ENCODE data around the gene TBC1D30.

TBC1D30 gene

GRCh38 chr12:64893961-64894360 is 69.5 kb downstream of the TBC1D30 start:
- no peak overlapping the region for H3K27ac ChIP-seq (ENCODE audit: low read depth, low read length)
- H3K79me1 ChIP-seq (ENCODE audit: low read length) = no peaks in the 10 kb centered on the region
- no peak overlapping the region for H3K4ac ChIP-seq (ENCODE audit: low read depth, low read length)
- no peak overlapping the region for H3K4me3 ChIP-seq (ENCODE audit: low read length)
- no peaks in the 10 kb centered on the region for H3K79me2 ChIP-seq (ENCODE audit: control insufficient read depth, insufficient read depth, low read length)
- H3K4me2 ChIP-seq (ENCODE audit: low read length) = no peak overlapping the region
- no peak overlapping the region for H3K9ac ChIP-seq (ENCODE audit: low read length)
- no peak overlapping the region for H2BK5ac ChIP-seq (ENCODE audit: low read length)
- H3K36me3 ChIP-seq (ENCODE audit: control insufficient read depth, insufficient read depth, low read length) = no peaks in the 10 kb centered on the region
- no peaks in the 10 kb centered on the region for H3K27me3 ChIP-seq (ENCODE audit: insufficient read depth, low read length, poor library complexity)
- no peak overlapping the region for H3K56ac ChIP-seq (ENCODE audit: low read length)
- WGBS (ENCODE audit: extremely low coverage, insufficient coverage, low lambda C conversion rate) = no CpG with 5 or more reads among the region's 4 CpGs
- no peak overlapping the region for H2BK120ac ChIP-seq (ENCODE audit: low read depth, low read length)
- no peak overlapping the region for H4K8ac ChIP-seq (ENCODE audit: low read depth, low read length)
- no peak overlapping the region for H2BK15ac ChIP-seq (replicated peaks; ENCODE audit: low read depth)
- no peak for DNase-seq
- no peak overlapping the region for H2AK5ac ChIP-seq (ENCODE audit: low read length)
- H4K5ac ChIP-seq (ENCODE audit: low read length) = no peak overlapping the region
- no peak overlapping the region for H3K18ac ChIP-seq (ENCODE audit: low read length)
- H3K23ac ChIP-seq (ENCODE audit: low read length) = no peak overlapping the region
- peaks cover 3% of the 10 kb centered on the region for H3K4me1 ChIP-seq (ENCODE audit: control insufficient read depth, low read depth, low read length)

- Histone ChIP-seq H3K4ac (ENCODE audit: low read depth, low read length) (no peak overlapping the region), H2BK15ac (replicated peaks; ENCODE audit: low read depth) (no peak overlapping the region), H3K56ac (ENCODE audit: low read length) (no peak overlapping the region), H3K4me1 (ENCODE audit: control insufficient read depth, low read depth, low read length) (no peaks in the 10 kb centered on the region), H3K4me2 (ENCODE audit: low read length) (no peak overlapping the region), H3K27ac (ENCODE audit: low read depth, low read length) (no peak overlapping the region), H3K23ac (ENCODE audit: low read length) (no peak overlapping the region), H3K79me1 (ENCODE audit: low read length) (no peaks in the 10 kb centered on the region), H3K79me2 (ENCODE audit: control insufficient read depth, insufficient read depth, low read length) (no peaks in the 10 kb centered on the region), H2AK5ac (ENCODE audit: low read length) (no peak overlapping the region), H4K8ac (ENCODE audit: low read depth, low read length) (no peak overlapping the region), H3K9ac (ENCODE audit: low read length) (no peak overlapping the region), H3K36me3 (ENCODE audit: control insufficient read depth, insufficient read depth, low read length) (no peaks in the 10 kb centered on the region), H3K4me3 (ENCODE audit: low read length) (no peak overlapping the region), H2BK5ac (ENCODE audit: low read length) (no peak overlapping the region), H2BK120ac (ENCODE audit: low read depth, low read length) (no peak overlapping the region), H3K18ac (ENCODE audit: low read length) (no peak overlapping the region), H4K5ac (ENCODE audit: low read length) (no peak overlapping the region), H3K27me3 (ENCODE audit: insufficient read depth, low read length, poor library complexity) (no peaks in the 10 kb centered on the region)
- no peak for DNase-seq
- WGBS (ENCODE audit: extremely low coverage, insufficient coverage, low lambda C conversion rate) = no CpG with 5 or more reads among the region's 2 CpGs
Measured at GRCh38 chr12:64894827-64895475, 70.5 kb downstream of the TBC1D30 start.

- no peak overlapping the region for H3K4me3 ChIP-seq (ENCODE audit: low read length)
- WGBS (ENCODE audit: extremely low coverage, insufficient coverage, low lambda C conversion rate) = no CpG with 5 or more reads among the region's 5 CpGs
- no peaks in the 10 kb centered on the region for H3K4me1 ChIP-seq (ENCODE audit: control insufficient read depth, low read depth, low read length)
- no peaks in the 10 kb centered on the region for H3K36me3 ChIP-seq (ENCODE audit: control insufficient read depth, insufficient read depth, low read length)
- H4K5ac ChIP-seq (ENCODE audit: low read length) = no peak overlapping the region
- no peak overlapping the region for H2BK15ac ChIP-seq (replicated peaks; ENCODE audit: low read depth)
- H3K56ac ChIP-seq (ENCODE audit: low read length) = no peak overlapping the region
- H3K79me2 ChIP-seq (ENCODE audit: control insufficient read depth, insufficient read depth, low read length) = no peaks in the 10 kb centered on the region
- no peak overlapping the region for H2BK120ac ChIP-seq (ENCODE audit: low read depth, low read length)
- H3K27ac ChIP-seq (ENCODE audit: low read depth, low read length) = no peak overlapping the region
- no peak overlapping the region for H3K9ac ChIP-seq (ENCODE audit: low read length)
- no peaks in the 10 kb centered on the region for H3K27me3 ChIP-seq (ENCODE audit: insufficient read depth, low read length, poor library complexity)
- H2BK5ac ChIP-seq (ENCODE audit: low read length) = no peak overlapping the region
- no peak for DNase-seq
- H3K79me1 ChIP-seq (ENCODE audit: low read length) = no peaks in the 10 kb centered on the region
- H3K18ac ChIP-seq (ENCODE audit: low read length) = no peak overlapping the region
- no peak overlapping the region for H4K8ac ChIP-seq (ENCODE audit: low read depth, low read length)
- no peak overlapping the region for H3K4me2 ChIP-seq (ENCODE audit: low read length)
- H3K23ac ChIP-seq (ENCODE audit: low read length) = no peak overlapping the region
- no peak overlapping the region for H3K4ac ChIP-seq (ENCODE audit: low read depth, low read length)
- H2AK5ac ChIP-seq (ENCODE audit: low read length) = no peak overlapping the region
Measured at GRCh38 chr12:64895526-64895925, 71.1 kb downstream of the TBC1D30 start.

GRCh38 chr12:64900540-64900939 is 76.1 kb downstream of the TBC1D30 start:
- Histone ChIP-seq H2BK120ac (ENCODE audit: low read depth, low read length) (no peak overlapping the region), H3K18ac (ENCODE audit: low read length) (no peak overlapping the region), H3K23ac (ENCODE audit: low read length) (no peak overlapping the region), H2BK15ac (replicated peaks; ENCODE audit: low read depth) (no peak overlapping the region), H3K36me3 (ENCODE audit: control insufficient read depth, insufficient read depth, low read length) (no peaks in the 10 kb centered on the region), H3K79me1 (ENCODE audit: low read length) (no peaks in the 10 kb centered on the region), H3K27me3 (ENCODE audit: insufficient read depth, low read length, poor library complexity) (no peaks in the 10 kb centered on the region), H4K5ac (ENCODE audit: low read length) (no peak overlapping the region), H3K4me2 (ENCODE audit: low read length) (no peak overlapping the region), H3K27ac (ENCODE audit: low read depth, low read length) (no peak overlapping the region), H2BK5ac (ENCODE audit: low read length) (no peak overlapping the region), H3K9ac (ENCODE audit: low read length) (no peak overlapping the region), H3K4ac (ENCODE audit: low read depth, low read length) (no peak overlapping the region), H2AK5ac (ENCODE audit: low read length) (no peak overlapping the region), H3K56ac (ENCODE audit: low read length) (no peak overlapping the region), H3K79me2 (ENCODE audit: control insufficient read depth, insufficient read depth, low read length) (no peaks in the 10 kb centered on the region), H3K4me1 (ENCODE audit: control insufficient read depth, low read depth, low read length) (no peaks in the 10 kb centered on the region), H3K4me3 (ENCODE audit: low read length) (no peak overlapping the region), H4K8ac (ENCODE audit: low read depth, low read length) (no peak overlapping the region)
- no peak for DNase-seq
- WGBS (ENCODE audit: extremely low coverage, insufficient coverage, low lambda C conversion rate) = no CpG with 5 or more reads among the region's 4 CpGs

GRCh38 chr12:64903479-64904152 is 79.2 kb downstream of the TBC1D30 start:
- no peak overlapping the region for H3K4ac ChIP-seq (ENCODE audit: low read depth, low read length)
- no peak overlapping the region for H2BK5ac ChIP-seq (ENCODE audit: low read length)
- H2AK5ac ChIP-seq (ENCODE audit: low read length) = no peak overlapping the region
- no peaks in the 10 kb centered on the region for H3K79me1 ChIP-seq (ENCODE audit: low read length)
- no peak overlapping the region for H3K4me3 ChIP-seq (ENCODE audit: low read length)
- no peaks in the 10 kb centered on the region for H3K4me1 ChIP-seq (ENCODE audit: control insufficient read depth, low read depth, low read length)
- no peak overlapping the region for H3K18ac ChIP-seq (ENCODE audit: low read length)
- no peaks in the 10 kb centered on the region for H3K27me3 ChIP-seq (ENCODE audit: insufficient read depth, low read length, poor library complexity)
- no CpG with 5 or more reads among the region's 5 CpGs for WGBS (ENCODE audit: extremely low coverage, insufficient coverage, low lambda C conversion rate)
- no peaks in the 10 kb centered on the region for H3K79me2 ChIP-seq (ENCODE audit: control insufficient read depth, insufficient read depth, low read length)
- H3K27ac ChIP-seq (ENCODE audit: low read depth, low read length) = no peak overlapping the region
- H3K4me2 ChIP-seq (ENCODE audit: low read length) = no peak overlapping the region
- no peak for DNase-seq
- no peak overlapping the region for H2BK15ac ChIP-seq (replicated peaks; ENCODE audit: low read depth)
- H3K36me3 ChIP-seq (ENCODE audit: control insufficient read depth, insufficient read depth, low read length) = no peaks in the 10 kb centered on the region
- no peak overlapping the region for H2BK120ac ChIP-seq (ENCODE audit: low read depth, low read length)
- H4K8ac ChIP-seq (ENCODE audit: low read depth, low read length) = no peak overlapping the region
- H3K9ac ChIP-seq (ENCODE audit: low read length) = no peak overlapping the region
- H3K23ac ChIP-seq (ENCODE audit: low read length) = no peak overlapping the region
- H4K5ac ChIP-seq (ENCODE audit: low read length) = no peak overlapping the region
- H3K56ac ChIP-seq (ENCODE audit: low read length) = no peak overlapping the region

GRCh38 chr12:64907097-64907496 is 82.7 kb downstream of the TBC1D30 start:
- Histone ChIP-seq H4K8ac (ENCODE audit: low read depth, low read length) (no peak overlapping the region), H2BK120ac (ENCODE audit: low read depth, low read length) (no peak overlapping the region), H3K9ac (ENCODE audit: low read length) (no peak overlapping the region), H3K4me2 (ENCODE audit: low read length) (no peak overlapping the region), H3K79me2 (ENCODE audit: control insufficient read depth, insufficient read depth, low read length) (no peaks in the 10 kb centered on the region), H2BK5ac (ENCODE audit: low read length) (no peak overlapping the region), H3K27ac (ENCODE audit: low read depth, low read length) (no peak overlapping the region), H3K4me1 (ENCODE audit: control insufficient read depth, low read depth, low read length) (no peaks in the 10 kb centered on the region), H4K5ac (ENCODE audit: low read length) (no peak overlapping the region), H3K18ac (ENCODE audit: low read length) (no peak overlapping the region), H3K23ac (ENCODE audit: low read length) (no peak overlapping the region), H2BK15ac (replicated peaks; ENCODE audit: low read depth) (no peak overlapping the region), H3K56ac (ENCODE audit: low read length) (no peak overlapping the region), H3K36me3 (ENCODE audit: control insufficient read depth, insufficient read depth, low read length) (no peaks in the 10 kb centered on the region), H3K4me3 (ENCODE audit: low read length) (no peak overlapping the region), H3K4ac (ENCODE audit: low read depth, low read length) (no peak overlapping the region), H3K27me3 (ENCODE audit: insufficient read depth, low read length, poor library complexity) (no peaks in the 10 kb centered on the region), H3K79me1 (ENCODE audit: low read length) (no peaks in the 10 kb centered on the region), H2AK5ac (ENCODE audit: low read length) (no peak overlapping the region)
- no peak for DNase-seq
- WGBS (ENCODE audit: extremely low coverage, insufficient coverage, low lambda C conversion rate) = no CpG with 5 or more reads among the region's 3 CpGs

Data from mesendoderm (in vitro differentiated cells).